ENCODE measurements around the gene DDX42. TPM values are rescaled to one million over a fixed set of nuclear protein-coding genes. Genes with fewer than 3 reads are reported as not detected.

DDX42 gene
- polyA plus RNA-seq, 2 of the 4 experiments (the other 2 are of a cell fraction) = 124 to 262 TPM

GRCh38 chr17:63824362-63824761 is 50.4 kb downstream of the DDX42 start:
- 97% methylated on average over 9 of the region's 9 CpGs for WGBS (ENCODE audit: missing lambda C conversion rate)
- Histone ChIP-seq H3K4me3 (no peak overlapping the region), H3K4me2 (no peak overlapping the region), H3K4me1 (peaks cover 29% of the 10 kb centered on the region), H3K9me3 (no peaks in the 10 kb centered on the region), H3K27ac (no peak overlapping the region)
- FAIRE-seq = no peak
- no peak for TF ChIP-seq TP53 (CRISPR knock-in tag; IDR thresholded peaks at IDR 0.05)
- TF ChIP-seq FOXS1 (CRISPR knock-in tag; IDR thresholded peaks at IDR 0.05) = no peak
- no peak for TF ChIP-seq ATOH8 (CRISPR knock-in tag; IDR thresholded peaks at IDR 0.05; ENCODE audit: low read depth)
- no peak for TF ChIP-seq PHF8 (IDR thresholded peaks at IDR 0.05; ENCODE audit: borderline replicate concordance, low read depth)
- TF ChIP-seq KDM5A (IDR thresholded peaks at IDR 0.05) = no peak
- TF ChIP-seq CBX2 (IDR thresholded peaks at IDR 0.05; ENCODE audit: borderline replicate concordance, low read depth) = no peak
- no peak for TF ChIP-seq CBX8 (IDR thresholded peaks at IDR 0.05)
- TF ChIP-seq POLR2AphosphoS2 (conservative IDR thresholded peaks at IDR 0.05; ENCODE audit: low read length) = no peak
- TF ChIP-seq NPAS2 (CRISPR knock-in tag; IDR thresholded peaks at IDR 0.05; ENCODE audit: borderline replicate concordance) = no peak
- no peak for TF ChIP-seq NFE2L2 (conservative IDR thresholded peaks at IDR 0.05; ENCODE audit: low read length)
- no peak for TF ChIP-seq JUN (IDR thresholded peaks at IDR 0.05)
- no peak for TF ChIP-seq REST (IDR thresholded peaks at IDR 0.05)
- no peak for TF ChIP-seq BHLHE40 (IDR thresholded peaks at IDR 0.05; ENCODE audit: low read depth, low read length)
- TF ChIP-seq TFCP2L1 (CRISPR knock-in tag; IDR thresholded peaks at IDR 0.05) = no peak
- no peak for TF ChIP-seq FOSB (CRISPR knock-in tag; IDR thresholded peaks at IDR 0.05)
- TF ChIP-seq CHD4 (IDR thresholded peaks at IDR 0.05; ENCODE audit: borderline replicate concordance) = no peak
- TF ChIP-seq NR3C1 (IDR thresholded peaks at IDR 0.05) = no peak
- TF ChIP-seq ZC3H11A (IDR thresholded peaks at IDR 0.05) = no peak
- no peak for TF ChIP-seq JUNB (IDR thresholded peaks at IDR 0.05)
- POLR2A ChIA-PET = interaction anchor here (0.7 kb wide), 1 partner anchor 51 kb away, joined by 4 read pairs; the partner anchor contains the start of genes CCDC47 and DDX42
- ATAC-seq = no peak
- CTCF ChIA-PET = interaction anchor here (1.2 to 6.0 kb wide), 5 partner anchors 10 to 15 kb away, joined by 3 to 37 read pairs (median 5); no protein-coding TSS in a partner anchor
- no peak for DNase-seq (ENCODE audit: low read depth in 1 of 2, low spot score in 1 of 2)

GRCh38 chr17:63826468-63827001 is 52.6 kb downstream of the DDX42 start:
- ATAC-seq (peak; percentile 7 to 31; a peak in 5 of 6 replicates), FAIRE-seq (no peak), DNase-seq (ENCODE audit: low read depth in 1 of 2, low spot score in 1 of 2) (no peak)
- peaks cover 22% of the 10 kb centered on the region for H3K4me1 ChIP-seq
- H3K9me3 ChIP-seq = no peaks in the 10 kb centered on the region
- 2% methylated on average over 31 of the region's 31 CpGs for WGBS (ENCODE audit: missing lambda C conversion rate)
- TF ChIP-seq TFCP2L1 (CRISPR knock-in tag; IDR thresholded peaks at IDR 0.05) = peak; percentile 56; the same call in 1 of the 2 replicates
- peak; percentile 34; the same call in 1 of the 2 replicates for TF ChIP-seq KDM5A (IDR thresholded peaks at IDR 0.05)
- no peak for TF ChIP-seq POLR2AphosphoS2 (conservative IDR thresholded peaks at IDR 0.05; ENCODE audit: low read length)
- peak; percentile 56 for TF ChIP-seq PHF8 (IDR thresholded peaks at IDR 0.05; ENCODE audit: borderline replicate concordance, low read depth)
- no peak for TF ChIP-seq ZNF302 (CRISPR knock-in tag; IDR thresholded peaks at IDR 0.05)
- H3K27ac ChIP-seq = peak overlapping the region; percentile 94 to 96
- peak overlapping the region; percentile 74 for H3K4me3 ChIP-seq
- POLR2A ChIA-PET = interaction anchor here (0.8 to 1.6 kb wide), 7 partner anchors 8 to 53 kb away, joined by 3 to 8 read pairs (median 4); partner anchors contain the start of genes CCDC47 and DDX42
- CTCF ChIA-PET = interaction anchor here (0.9 to 6.0 kb wide), 5 partner anchors 8 to 45 kb away, joined by 3 to 37 read pairs (median 5); partner anchors contain the start of gene SMARCD2
- peak overlapping the region; percentile 90 for H3K4me2 ChIP-seq
